Tibial nerve (tissue), 4 donors: ENCODE results near the gene BHLHE41. TPM values are rescaled to one million over a fixed set of nuclear protein-coding genes. Genes with fewer than 3 reads are reported as not detected.

Source experiments
- DNase-seq, 2 donors: peaks; one replicate each; pipeline ENCODE4 v3.0.0-alpha.2; 2019; ENCODE audit warnings: low spot score in 2 of 2
- H3K27ac ChIP-seq, 4 donors: fragments of 200-600 bp; sonication (generic) in 3 of 4; one replicate each; pipeline ENCODE4 v1.5.1; 2017 to 2019; ENCODE audit warnings: mild to moderate bottlenecking in 1 of 4
- H3K27me3 ChIP-seq, 2 donors: fragments of 200-600 bp; sonication (generic) in 1 of 2; one replicate each; pipeline versions ENCODE4 v1.5.1 to v1.6.0; 2017 to 2019
- H3K36me3 ChIP-seq, 3 donors: fragments of 200-600 bp; sonication (generic); one replicate each; pipeline ENCODE4 v1.5.1; 2018 to 2019
- H3K4me1 ChIP-seq, 4 donors: fragments of 200-600 bp; sonication (generic) in 3 of 4; one replicate each; pipeline ENCODE4 v1.5.1; 2017 to 2019
- H3K4me3 ChIP-seq, 4 donors: fragments of 200-600 bp; sonication (generic) in 3 of 4; one replicate each; pipeline ENCODE4 v1.5.1; 2017 to 2019; ENCODE audit warnings: mild to moderate bottlenecking in 1 of 4, moderate library complexity in 1 of 4
- H3K9me3 ChIP-seq, 4 donors: fragments of 200-600 bp; sonication (generic) in 3 of 4; one replicate each; pipeline ENCODE4 v1.5.1; 2017 to 2019
- EP300 ChIP-seq, 2 donors: sonication (generic); formaldehyde crosslinking; IDR thresholded peaks; one replicate each; pipeline ENCODE4 v1.6.1; 2017; ENCODE audit warnings: antibody characterized with exemption in 2 of 2, mild to moderate bottlenecking in 1 of 2
- POLR2A ChIP-seq, 2 donors: fragments of 450-650 bp; IDR thresholded peaks; one replicate each; pipeline ENCODE4 v1.6.1; 2017; ENCODE audit warnings: antibody characterized with exemption in 2 of 2, mild to moderate bottlenecking in 2 of 2, moderate library complexity in 2 of 2
- WGBS, 2 donors: methylation state at CpG; one replicate each; pipeline ENCODE4 v1.1.5; 2018; 5-methylcytosine and 5-hydroxymethylcytosine counted together
- total RNA-seq, 4 donors: library from RNA; depleted of rRNA; stranded (reverse); fragments of >200 nt; gene quantifications; one replicate each; pipeline ENCODE4 v1.1.0, GENCODE V29; 2016
- TF ChIP-seq, protein P1 (sequence below), 5 experiments: fragments of 200-600 bp in 3 of 5; fragments of 450-650 bp in 2 of 5; sonication (generic) in 3 of 5; IDR thresholded peaks; one replicate each; pipeline ENCODE4 v1.5.1; 2016 to 2019; ENCODE audit warnings: antibody characterized with exemption in 5 of 5, mild to moderate bottlenecking in 3 of 5, moderate library complexity in 2 of 5

The BHLHE41 gene
- total RNA-seq, 4 donors from 2014 or later, result 6.5 to 12.7 (median 9.9) TPM

- TF ChIP-seq EP300 (IDR thresholded peaks at IDR 0.05) (peak; percentile 57 to 97), POLR2A (IDR thresholded peaks at IDR 0.05) (peak; percentile 96 to 98)
- TF ChIP-seq, protein P1, sequence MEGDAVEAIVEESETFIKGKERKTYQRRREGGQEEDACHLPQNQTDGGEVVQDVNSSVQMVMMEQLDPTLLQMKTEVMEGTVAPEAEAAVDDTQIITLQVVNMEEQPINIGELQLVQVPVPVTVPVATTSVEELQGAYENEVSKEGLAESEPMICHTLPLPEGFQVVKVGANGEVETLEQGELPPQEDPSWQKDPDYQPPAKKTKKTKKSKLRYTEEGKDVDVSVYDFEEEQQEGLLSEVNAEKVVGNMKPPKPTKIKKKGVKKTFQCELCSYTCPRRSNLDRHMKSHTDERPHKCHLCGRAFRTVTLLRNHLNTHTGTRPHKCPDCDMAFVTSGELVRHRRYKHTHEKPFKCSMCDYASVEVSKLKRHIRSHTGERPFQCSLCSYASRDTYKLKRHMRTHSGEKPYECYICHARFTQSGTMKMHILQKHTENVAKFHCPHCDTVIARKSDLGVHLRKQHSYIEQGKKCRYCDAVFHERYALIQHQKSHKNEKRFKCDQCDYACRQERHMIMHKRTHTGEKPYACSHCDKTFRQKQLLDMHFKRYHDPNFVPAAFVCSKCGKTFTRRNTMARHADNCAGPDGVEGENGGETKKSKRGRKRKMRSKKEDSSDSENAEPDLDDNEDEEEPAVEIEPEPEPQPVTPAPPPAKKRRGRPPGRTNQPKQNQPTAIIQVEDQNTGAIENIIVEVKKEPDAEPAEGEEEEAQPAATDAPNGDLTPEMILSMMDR (IDR thresholded peaks at IDR 0.05), result peak in 2 of 5 experiments; percentile 66 to 72
- peak; percentile 91 to 93 for DNase-seq
- H3K27me3 ChIP-seq, result no peaks in the 10 kb centered on the region
- peaks cover 3 to 60% (median 10%) of the 10 kb centered on the region in 4 donors for H3K4me1 ChIP-seq
- no peaks in the 10 kb centered on the region for H3K9me3 ChIP-seq
- 0 to 1% methylated on average over 32 to 37 of the region's 72 CpGs for WGBS, 2 donors
- H3K36me3 ChIP-seq, result no peaks in the 10 kb centered on the region
- peak overlapping the region; percentile 91 to 95 (median 92) for H3K27ac ChIP-seq
- H3K4me3 ChIP-seq, result peak overlapping the region; percentile 33 to 66 (median 55)
Measured at GRCh38 chr12:26113853-26114719, 10.8 kb downstream of the BHLHE41 start.

DNA sequence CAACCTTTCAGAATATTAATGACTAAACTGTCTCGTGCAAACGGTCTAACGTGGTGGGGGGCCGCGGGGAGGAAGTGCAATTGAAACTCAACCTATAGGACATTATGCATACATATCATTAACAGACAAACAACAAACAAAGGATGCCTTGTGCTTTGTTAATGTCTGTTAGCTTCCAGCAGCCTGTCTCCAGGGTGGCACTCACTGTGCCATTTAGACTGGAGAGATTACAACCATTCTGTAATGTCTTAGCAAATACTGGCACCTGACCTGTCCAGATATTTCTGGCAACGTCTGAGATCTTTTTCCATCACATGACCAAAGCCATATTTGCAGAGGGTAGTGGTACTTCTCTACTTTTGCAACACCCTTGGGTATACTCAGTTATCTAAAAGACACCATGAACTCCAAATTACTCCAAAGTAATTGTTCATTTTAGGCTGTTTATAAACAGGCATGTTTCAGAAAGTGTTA, 11.6 kb downstream of the BHLHE41 start:
- DNase-seq, result peak in 1 of 2 donors; percentile 59
- TF ChIP-seq EP300 (IDR thresholded peaks at IDR 0.05) (peak in 1 of 2 donors; percentile 72), POLR2A (IDR thresholded peaks at IDR 0.05) (peak in 1 of 2 donors; percentile 14)
- TF ChIP-seq, protein P1 (IDR thresholded peaks at IDR 0.05), result no peak
- no peaks in the 10 kb centered on the region for H3K27me3 ChIP-seq
- H3K27ac ChIP-seq, result peak overlapping the region; percentile 91 to 95 (median 92)
- peak overlapping the region in 2 of 4 donors; percentile 46 to 64 for H3K4me3 ChIP-seq
- 20 to 29% methylated on average over 6 of the region's 6 CpGs for WGBS, 2 donors
- H3K9me3 ChIP-seq, result no peaks in the 10 kb centered on the region
- no peaks in the 10 kb centered on the region for H3K36me3 ChIP-seq
- H3K4me1 ChIP-seq, result peaks cover 3 to 53% (median 10%) of the 10 kb centered on the region in 4 donors

DNA sequence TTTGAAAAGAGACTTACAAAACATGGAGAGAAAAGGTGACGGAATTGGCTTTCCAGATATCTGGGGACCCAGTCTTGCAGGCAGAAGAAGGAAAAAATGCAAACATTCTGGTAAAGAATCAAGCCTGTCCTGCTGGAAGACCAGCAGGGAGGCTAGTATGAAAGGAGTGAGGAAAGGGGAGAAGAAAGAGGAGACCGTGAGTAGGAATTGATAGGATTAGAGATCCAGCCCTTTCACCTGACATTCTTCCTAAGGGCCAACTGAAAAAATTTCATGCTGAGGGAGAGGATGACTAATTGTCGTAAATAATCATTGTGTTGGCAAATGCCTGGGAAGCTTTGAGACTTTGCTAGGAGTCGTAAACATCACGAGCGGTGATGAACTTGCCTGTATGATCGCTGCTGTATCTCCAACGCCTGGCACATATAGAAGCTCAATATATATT, 12.1 kb downstream of the BHLHE41 start:
- no peaks in the 10 kb centered on the region for H3K9me3 ChIP-seq
- H3K27me3 ChIP-seq, result no peaks in the 10 kb centered on the region
- peaks cover 3 to 49% (median 10%) of the 10 kb centered on the region in 4 donors for H3K4me1 ChIP-seq
- H3K27ac ChIP-seq, result peak overlapping the region in 2 of 4 donors; percentile 93 to 95
- no peak for DNase-seq
- H3K36me3 ChIP-seq, result no peaks in the 10 kb centered on the region
- 78 to 83% methylated on average over 8 of the region's 8 CpGs for WGBS, 2 donors
- no peak for TF ChIP-seq POLR2A (IDR thresholded peaks at IDR 0.05)
- no peak for TF ChIP-seq EP300 (IDR thresholded peaks at IDR 0.05)
- TF ChIP-seq, protein P1 (IDR thresholded peaks at IDR 0.05), result no peak
- H3K4me3 ChIP-seq, result no peak overlapping the region

DNA sequence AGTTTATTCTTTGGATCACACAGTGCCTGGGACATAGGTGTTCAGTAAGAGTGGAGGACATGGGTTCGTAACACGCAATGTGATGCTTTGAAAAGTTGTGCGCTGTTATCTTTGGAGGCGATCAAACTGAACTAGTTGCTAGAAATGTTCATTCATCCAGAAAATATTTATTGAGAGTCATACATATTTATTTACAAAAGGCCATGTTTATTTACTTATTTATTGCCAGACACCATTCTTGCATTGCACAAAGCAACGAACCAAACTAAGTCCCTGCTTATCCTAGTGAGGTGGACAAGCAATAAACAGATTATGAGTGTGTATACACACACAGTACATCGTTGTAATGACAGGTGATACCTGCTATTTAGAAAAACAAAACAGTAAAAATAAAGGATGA, 12.6 kb downstream of the BHLHE41 start:
- Histone ChIP-seq H3K36me3 (no peaks in the 10 kb centered on the region), H3K27ac (peak overlapping the region in 2 of 4 donors; percentile 93 to 95), H3K27me3 (no peaks in the 10 kb centered on the region), H3K4me1 (peaks cover 3 to 45% (median 10%) of the 10 kb centered on the region in 4 donors), H3K4me3 (no peak overlapping the region), H3K9me3 (no peaks in the 10 kb centered on the region)
- no peak for TF ChIP-seq POLR2A (IDR thresholded peaks at IDR 0.05)
- TF ChIP-seq, protein P1 (IDR thresholded peaks at IDR 0.05), result no peak
- no peak for TF ChIP-seq EP300 (IDR thresholded peaks at IDR 0.05)
- WGBS, 2 donors, result 78 to 79% methylated on average over 6 of the region's 6 CpGs
- DNase-seq, result no peak
